ENCODE results near the gene PPT2.
"Not testable (repeated sequence)": the region's sequence is repeated elsewhere in the genome, so short reads cannot be mapped to it uniquely, and the experiment has no call there.

Gene PPT2

DNA sequence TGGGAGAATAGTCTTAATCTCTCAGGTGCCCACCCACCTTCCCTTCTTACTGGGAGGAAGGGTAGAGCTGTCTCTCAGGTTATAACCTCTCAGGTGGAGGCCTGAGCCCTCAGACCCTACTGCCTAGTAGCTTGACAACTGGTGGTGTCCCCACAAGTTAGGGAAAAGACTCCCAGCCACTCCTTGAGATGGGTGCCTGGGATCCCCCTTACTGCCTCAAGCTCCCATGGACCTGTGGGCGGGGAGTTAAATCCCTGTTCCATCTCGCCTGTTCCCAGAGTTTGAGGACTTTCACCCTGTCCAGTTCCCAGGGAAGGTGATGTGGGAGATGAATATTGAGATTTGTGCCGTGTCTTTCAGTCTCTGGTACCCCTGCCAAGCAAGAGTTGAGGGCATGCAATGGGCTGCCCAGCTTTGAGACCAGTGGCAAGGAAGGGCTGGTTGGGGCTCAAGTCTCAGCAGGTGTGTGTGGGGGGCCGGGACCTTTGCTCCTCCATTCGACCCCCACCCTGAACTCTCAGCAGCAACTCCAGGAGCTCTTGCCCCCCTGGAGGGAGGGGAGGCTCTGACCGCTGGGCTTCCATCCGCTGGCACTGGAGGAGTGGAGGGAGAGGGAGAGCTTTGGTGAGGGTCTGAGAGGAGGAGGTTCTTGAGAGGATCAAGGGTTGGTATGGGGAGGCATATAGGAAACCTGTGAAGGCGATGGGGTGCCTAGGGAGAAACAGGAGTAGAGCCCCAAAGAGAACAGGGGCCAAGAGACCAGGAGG is 37.2 kb downstream of the PPT2 start:
- no peak for DNase-seq

DNA sequence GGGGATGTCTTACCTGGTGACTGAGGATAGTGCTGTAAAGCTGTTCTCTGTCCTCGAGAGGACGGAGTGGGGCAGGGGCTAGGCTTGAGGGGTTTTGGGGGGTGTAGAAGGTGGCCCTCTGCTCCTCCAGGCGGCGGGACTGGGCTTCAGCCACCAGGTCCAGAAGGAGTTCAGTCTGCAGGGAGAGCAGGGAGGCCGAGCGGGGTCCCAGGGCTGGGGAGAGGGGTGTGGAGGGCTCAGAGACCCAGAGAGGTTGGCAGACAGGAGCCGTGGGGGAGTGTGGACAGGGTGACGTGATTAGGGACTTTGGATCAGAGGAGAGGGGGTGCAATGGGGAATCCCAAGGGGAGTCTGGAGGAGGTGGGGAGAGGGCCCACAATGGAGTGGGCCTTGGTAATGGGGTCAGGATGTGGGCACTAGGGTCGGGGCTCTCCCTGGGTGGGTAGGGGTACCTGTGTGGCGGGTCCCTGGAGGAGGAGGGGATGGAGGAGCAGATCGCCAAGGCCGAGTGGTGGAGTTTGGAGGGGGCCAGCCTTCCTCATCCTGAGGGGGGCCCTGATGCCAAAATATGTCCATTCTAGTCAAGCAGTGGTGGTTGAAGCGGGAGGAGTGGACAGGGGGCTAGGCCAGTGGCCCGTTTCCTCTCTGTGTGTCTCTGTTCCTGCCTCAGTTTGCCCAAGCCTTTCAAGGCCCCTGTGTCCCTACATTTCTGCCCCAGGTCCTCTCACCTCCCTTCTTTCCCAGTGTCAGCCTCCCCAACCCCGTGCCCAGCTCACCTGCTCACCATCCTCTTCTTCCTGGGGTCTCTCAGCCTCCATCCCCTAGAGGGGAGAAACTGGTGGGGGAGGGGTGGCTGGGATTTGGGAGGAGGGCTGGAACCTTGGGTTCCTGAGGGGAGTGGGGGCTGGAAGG is 38.0 kb downstream of the PPT2 start:
- no peak for DNase-seq

DNA sequence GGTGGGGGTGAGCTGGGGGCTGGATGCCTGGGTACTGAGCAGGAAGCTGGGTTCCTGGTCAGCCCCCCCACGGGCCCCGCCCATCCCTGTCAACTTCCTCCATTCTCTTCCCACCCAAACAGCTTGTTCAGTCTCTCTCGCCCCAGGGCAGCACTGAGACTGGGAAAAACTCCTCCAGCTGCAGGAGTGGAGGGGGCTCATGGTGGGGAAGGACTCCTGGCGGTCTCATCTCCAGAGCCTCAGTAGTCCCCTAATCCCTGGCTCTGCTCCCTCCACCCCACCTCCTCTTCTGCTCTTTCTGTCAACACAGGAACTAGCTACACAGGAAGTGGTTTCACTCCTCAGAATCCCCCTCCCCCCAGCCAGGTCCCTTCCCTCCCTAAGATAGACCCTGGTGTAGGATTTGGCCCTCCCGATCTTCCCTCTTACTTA is 38.7 kb downstream of the PPT2 start, which contains the start of gene GPSM3:
Gene GPSM3 (minus strand): TSS at position 36 of the 432 bp plus-strand sequence. CDS start 130 bp downstream, outside the sequence.
- peak; percentile 56 for DNase-seq

DNA sequence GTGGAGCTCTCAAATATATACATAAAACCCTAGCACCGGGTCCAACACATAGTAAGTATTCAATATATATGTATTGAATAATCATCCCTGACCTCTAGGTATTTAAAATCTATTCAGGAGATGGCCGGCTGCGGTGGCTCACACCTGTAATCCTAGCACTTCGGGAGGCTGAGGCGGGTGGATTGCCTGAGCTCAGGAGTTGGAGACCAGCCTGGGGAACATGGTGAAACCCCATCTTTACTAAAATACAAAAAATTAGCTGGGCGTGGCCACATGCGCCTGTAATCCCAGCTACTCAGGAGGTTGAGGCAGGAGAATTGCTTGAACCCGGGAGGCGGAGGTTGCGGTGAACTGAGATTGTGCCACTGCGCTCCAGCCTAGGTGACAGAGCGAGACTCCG is 39.2 kb downstream of the PPT2 start:
- not testable (repeated sequence) for DNase-seq

DNA sequence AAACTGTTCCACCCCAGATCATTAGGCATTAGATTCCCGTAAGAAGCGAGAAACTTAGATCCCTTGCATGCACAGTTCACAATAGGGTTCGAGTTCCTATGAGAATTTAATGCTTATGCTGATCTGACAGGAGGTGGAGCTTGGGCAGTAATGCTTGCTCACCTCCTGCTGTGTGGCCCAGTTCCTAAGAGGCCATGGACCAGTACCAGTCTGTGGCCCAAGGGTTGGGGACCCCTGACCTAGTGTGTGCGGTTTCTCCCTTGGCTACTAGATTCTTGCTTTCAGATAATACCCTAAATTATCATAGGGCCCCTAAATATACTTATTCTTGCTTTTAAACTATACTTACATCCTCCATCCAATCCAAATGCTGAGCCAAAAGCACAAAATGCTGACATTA is 40.4 kb downstream of the PPT2 start:
- DNase-seq, result no peak

DNA sequence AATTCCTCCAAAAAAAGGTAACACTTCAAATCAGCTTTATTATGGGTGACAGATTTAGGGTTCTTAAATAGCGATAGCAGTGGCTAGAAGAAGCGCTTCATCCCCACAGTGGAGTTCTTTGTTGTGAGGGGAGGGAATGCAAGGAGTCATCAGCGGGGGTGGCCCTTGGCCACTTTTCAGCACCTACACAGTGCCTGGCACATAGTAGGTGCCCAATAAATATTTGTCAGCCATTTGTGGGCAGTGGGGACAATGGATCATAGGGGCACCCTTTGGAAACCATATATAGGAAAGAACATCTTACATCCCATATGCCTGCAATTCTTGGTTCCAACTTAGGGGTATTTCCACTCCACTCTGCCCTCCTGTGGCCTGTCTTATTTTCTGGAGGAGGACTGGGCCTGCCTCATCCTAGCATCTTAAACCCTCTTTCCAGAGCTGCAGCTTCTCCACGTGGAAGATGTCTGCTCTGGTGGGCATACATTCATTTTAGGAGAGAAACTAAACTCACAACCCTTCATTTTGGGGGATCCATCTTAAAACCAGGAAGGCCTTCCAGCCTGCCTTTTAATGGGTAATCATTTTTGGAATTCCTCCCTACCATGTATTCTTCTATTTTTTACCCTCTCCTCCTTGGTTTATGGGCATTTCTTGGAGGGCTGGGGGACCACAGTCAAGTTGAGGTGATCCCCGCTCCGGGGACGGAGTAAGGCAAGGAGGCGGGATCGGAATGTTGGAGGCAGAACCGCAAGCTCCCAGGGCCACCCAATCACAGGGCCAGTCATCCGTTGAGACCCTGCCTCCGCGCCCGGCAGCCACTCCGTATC is 41.1 kb downstream of the PPT2 start:
- DNase-seq, result no peak

DNA sequence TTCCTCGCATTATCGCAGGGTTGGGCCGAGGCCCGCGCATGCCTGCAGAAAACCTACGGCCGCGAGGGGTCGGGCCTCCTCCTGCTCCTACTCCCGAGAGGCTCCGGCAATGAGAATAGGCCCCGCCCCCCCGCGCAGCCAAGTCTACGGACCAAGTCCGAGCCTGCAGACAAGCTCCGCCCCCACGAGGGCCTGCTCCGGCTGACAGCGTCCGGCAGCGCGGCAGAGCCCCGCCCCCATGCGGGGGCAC is 41.6 kb downstream of the PPT2 start:
- peak; percentile 96 for DNase-seq

DNA sequence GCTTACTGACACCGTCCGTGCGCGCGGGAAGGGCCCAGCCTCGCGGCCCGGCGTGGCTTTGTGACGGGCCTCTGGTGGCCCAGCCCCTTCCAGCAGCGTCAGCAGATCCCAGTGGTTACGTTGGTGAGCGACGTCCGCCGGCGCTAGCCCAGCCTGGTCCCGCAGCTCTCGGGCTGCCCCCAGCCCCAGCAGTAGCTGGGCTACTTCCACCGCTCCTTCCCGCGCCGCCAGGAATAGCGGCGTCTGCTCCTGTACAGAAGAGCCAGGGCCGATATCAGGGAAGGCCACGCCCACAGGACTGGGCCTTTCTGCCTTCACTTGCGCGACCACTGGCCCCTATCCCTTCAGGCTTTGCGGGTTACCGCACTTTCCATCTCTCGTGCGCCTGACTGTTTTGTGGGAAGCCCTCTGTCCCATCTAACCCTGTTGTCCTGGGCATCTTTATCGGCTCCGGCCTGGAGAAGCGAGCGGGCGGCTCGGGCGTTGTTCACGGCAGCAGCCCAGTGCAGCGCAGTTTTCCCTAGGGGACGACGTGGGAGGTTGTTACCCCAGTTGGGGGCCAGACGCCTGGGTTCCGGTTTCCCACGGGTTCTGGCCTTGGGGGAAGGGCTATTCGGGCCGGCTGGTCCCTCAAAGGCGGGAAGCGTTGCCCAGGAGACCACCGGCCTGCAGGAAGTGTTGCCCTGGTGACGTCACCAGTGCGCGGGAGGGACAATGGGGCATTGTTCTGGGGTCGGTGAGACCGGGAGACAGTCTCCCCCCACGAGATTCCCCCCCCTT is 42.2 kb downstream of the PPT2 start:
- DNase-seq, result peak; percentile 51

DNA sequence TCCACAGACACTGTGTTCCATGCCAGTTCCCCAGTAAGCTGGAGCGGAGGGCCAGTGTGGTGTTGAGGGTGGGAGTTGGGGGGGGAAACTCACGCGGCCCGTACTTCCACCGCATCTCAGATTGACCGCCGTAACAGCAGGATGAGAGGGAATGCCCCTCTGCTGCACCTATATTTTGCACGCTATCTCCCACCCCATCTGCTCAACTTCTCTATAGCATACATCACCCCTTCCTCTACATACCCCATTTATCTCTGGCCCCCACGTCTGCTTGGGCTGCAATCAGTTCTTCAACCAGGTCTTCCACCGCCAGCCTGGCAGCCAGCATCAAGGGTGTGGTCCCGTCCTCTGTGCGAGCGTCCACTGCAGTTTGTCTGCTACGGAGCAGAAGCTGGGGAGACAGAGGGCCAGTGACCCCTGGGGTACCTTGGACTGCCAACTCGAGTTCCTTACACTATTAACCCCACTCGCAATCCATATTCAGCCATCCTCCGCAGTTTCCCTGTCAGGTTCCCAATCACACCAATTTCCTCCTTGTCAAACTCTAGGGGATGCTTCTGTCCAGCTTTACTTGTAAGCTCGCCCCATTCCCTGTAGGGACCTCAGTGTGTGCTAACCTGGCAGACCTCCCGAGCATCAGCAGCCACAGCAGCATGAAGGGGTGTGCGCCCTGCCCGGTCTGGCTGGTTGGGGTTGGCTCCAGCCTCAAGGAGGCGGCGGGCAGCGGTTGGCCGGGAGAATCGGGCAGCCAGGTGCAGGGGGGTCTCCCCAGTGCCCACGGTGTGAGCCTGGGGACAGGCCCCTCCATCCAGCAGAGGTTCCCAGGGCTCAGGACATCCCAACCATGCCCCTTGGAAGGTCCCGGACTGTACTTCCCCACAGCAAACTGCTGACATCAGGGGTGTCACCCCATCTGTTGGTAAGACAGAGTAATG is 43.0 kb downstream of the PPT2 start:
- DNase-seq, result no peak

DNA sequence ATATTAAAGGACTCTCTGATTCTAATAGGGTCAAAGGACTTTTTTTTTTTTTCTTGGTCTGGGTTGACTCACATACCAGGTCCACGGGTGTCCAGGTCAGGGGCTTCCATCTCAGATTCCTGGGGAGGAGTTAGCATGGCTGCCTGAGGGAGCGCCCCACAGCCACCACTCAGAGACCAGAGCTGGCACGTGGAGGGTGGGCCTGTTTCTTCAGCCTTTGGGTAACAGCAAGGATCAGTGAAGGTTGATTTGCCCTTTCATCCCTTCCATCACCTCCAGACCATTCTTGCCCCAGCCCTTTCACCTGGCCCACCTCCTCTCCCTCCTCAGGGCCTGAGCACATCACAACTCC is 44.4 kb downstream of the PPT2 start:
- no peak for DNase-seq

DNA sequence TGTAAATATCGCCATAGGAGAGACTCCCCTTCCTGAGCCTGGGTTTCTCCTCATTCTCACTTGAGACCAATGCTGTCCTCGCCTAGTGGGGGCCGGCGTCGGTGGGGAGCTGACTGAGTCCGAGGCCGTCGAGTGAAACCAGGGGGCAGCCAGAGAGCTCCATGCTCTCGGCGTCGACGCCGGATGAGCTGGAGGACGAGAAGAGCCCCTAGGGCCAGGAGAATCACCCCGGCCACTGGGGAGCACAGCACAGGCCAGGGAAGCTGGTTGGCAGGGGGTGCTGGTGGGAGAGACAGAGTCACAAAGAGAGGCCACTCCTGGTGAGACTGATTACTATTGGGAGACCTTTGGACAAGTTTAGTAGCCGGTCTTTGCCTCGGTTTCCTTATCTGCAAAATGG is 44.9 kb downstream of the PPT2 start:
- DNase-seq, result no peak

DNA sequence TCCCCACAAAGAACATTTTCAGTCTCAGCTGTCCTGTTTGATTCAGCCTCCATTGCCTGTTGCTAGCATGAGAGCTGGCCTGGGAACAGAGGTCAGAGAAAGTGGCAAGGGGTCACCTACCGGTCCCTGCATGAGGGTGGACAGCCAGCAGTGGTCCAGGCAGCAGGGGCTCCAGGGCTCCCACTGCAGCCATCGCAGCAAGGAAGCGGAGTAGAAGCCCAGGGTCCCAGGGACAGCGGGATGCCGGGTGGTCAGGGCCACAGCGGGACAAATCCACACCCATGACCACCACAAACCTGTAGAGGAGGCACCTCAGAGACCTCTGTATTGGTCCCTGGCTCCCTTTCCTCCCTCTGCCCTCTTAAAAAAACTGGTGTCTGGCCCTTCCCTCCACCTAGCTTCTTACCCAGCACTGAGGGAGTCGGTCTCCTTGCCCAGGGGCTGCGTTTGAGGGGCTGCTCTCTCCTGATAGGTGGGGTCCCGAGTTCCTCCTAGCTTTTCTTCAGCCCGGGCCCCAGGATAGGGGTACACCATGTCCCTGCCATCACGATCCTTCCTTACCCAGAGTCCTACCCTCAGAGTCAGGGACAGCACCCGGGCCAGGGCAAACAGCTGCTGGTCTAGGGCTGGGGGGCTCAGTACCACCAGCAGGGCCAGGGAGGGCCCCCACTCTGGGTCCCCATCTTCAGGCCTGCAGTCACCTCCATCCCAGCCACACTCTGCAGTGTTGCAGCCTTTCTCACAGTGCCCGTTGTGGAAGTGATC is 47.0 kb downstream of the PPT2 start:
- DNase-seq, result no peak

DNA sequence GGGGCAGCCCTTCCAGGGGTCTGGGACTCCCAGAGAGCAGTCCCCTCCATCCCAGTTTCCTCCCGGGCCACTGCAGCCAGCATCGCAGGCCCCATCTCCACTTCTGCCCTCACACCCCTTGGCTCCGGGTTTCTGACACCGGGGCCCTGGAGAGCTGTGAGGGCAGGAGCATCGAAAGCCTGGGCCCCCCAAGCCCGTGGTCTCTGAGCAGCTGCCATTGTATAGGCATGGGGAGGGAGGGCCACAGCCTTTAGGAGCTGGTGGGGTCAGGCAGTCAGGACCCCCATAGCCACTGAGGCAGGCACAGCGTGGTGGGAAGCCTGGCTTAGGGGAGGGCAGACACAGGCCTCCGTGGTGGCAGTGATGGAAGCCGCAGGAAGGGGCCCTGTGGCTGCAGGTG is 48.2 kb downstream of the PPT2 start:
- DNase-seq, result no peak

DNA sequence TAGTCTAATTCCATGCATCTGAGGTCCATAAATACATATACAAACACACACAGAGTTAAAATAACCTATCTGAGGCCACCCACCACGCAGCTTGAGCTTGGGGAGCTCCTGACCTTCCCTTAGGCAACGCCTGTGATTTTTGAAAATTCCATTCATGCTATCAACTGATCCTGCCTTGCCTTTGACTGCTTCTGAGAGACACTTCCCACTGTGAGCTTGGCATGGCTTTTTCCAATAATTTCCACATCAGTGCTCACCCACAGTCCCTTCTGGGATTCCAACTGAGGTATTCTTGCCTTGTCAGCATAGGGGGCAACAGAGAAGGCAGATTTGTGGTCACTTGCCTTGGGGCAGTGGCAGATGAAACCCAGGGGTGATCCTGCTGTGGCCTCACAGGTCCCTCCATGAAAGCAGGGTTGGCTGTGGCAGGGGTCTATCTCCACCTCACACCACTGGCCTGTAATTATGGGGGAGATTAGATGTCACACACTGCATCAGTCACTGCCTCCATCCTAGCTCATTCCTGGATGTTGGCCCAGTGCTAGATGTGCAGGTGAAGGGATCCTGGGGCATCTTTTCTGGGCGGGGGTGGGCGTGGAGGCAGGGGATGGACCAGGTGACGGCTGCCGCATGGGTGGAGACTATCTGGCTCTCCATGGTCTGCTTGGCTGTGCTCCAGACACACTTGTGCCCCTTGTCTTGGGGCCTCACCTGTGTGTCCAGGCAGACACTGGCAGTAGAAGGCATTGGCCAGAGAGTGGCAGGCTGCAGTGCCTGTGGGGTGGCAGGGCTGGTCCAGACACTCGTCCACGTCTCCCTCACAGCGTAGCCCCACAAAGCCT is 49.7 kb downstream of the PPT2 start:
- DNase-seq, result no peak

DNA sequence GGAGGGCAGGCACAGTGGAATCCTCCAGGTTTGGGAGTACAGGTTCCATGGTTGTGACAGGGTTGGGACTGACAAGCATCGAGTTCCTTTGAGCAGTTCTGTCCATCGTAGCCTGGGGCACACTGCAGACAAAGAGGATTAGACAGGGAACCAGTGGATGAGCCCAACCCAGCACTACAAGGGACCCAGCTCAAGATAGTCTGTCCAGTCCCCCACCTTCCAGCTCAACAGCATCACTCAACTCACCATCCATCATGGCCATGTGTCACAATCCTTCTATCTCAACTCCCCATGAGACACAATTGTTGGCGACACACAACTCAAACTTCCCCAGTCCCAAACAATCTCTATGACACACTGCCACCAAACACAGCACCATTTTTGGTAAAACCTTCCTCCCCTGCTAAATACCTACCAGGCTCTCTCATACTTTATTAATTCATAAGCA is 50.4 kb downstream of the PPT2 start:
- DNase-seq, result no peak

DNA sequence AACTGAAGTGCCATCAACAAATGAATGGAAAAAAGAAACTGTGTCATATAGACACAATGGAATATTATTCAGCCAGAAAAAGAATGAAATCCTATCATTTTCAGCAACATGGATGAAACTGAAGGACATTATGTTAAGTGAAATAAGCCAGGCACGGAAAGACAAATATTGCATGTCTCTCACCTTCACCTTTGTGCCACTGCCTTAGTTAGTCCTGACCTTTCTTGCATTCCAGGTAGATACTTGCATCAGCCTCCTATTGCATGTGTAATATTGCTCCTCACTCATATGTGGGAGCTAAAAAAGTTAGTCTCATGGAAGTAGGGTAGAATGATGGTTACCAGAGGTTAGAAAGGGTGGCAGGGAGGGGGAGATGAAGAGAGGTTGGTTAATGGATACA is 55.1 kb downstream of the PPT2 start:
- no peak for DNase-seq

DNA sequence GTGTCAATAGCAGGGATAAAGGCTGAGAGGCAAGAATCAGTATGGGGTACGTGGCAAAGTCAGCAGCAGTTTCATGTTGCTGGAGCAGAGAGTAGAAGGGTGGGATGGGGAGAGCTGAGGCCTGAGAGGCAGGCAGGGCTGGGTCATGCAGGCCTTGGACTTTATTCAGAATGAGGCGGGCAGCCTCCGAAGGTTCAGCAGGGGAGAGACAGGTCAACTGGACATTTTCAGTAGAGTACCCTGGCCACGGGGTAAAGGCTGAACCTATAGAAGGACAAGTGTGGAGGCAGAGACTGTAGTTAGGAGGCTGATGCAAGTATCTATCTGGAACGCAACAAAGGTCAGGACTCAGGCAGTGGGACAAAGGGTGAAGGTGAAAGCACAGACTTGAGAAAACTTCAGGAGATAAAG is 56.3 kb downstream of the PPT2 start:
- DNase-seq, result no peak

DNA sequence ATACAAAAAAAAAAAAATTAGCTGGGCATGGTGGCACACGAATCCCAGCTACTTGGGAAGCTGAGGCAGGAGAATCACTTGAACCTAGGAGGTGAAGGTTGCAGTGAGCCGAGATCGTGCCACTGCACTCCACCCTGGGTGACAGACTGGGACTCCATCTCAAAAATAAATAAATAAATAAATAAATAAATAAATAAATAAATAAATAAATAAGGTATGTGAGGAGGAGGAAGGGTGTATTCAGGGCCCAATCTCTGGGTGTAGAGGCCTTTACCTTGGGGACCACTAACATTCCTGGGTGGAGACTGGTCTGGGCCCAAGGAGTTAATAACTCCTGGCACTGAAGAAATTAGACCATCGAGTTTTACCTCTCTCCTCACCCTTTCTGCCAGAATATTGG is 57.5 kb downstream of the PPT2 start:
- DNase-seq, result not testable (repeated sequence)

DNA sequence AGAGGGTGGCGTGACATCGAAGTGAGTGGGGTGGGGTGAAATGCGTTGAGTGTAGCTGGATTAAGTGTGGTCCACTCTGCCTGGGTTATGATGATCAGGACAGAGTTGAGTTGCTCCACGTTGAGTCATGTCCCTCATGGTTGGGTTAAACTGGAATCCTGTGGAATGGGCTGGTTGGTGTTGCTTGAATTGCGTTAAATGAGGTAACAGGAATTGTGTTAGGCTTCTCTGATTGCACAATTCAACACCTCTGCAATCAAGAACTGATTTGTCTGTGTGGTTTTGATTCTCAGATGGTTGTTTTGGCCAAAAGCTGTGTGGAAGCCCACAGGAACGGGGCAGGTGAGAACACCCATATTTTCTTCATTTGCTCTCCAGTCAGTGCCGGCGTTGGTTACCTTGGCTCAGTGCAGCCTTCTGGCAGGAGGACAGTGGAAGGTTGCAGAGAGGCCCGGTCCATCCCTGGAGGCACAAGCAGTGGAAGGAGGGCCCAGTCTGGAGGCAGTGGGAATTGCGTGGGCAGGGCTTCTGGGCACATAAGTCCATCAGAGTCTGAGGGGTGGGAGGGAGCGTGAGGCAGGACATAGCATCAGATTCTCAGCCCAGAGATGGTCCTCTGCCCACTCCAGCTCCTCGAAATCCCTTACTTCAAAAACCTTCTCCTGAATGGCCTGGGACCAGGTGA is 58.3 kb downstream of the PPT2 start:
- no peak for DNase-seq
